Dedifferentiated amniotic fluid mesenchymal stem cell (primary cell): ENCODE results near the gene TUBGCP5.
"Not testable (repeated sequence)": the region's sequence is repeated elsewhere in the genome, so short reads cannot be mapped to it uniquely, and the experiment has no call there.

Source experiments
- DNase-seq: peaks from one replicate; pipeline ENCODE4 v3.0.0-alpha.2; 2016; ENCODE audit errors: extremely low spot score

Gene TUBGCP5

GRCh38 chr15:23039143-23039916, at the start of gene TUBGCP5:
Gene TUBGCP5, minus strand, starts transcription at chr15:23039569. Its CDS starts 26 bp downstream, at chr15:23039543.
- DNase-seq, result peak; percentile 97

DNA sequence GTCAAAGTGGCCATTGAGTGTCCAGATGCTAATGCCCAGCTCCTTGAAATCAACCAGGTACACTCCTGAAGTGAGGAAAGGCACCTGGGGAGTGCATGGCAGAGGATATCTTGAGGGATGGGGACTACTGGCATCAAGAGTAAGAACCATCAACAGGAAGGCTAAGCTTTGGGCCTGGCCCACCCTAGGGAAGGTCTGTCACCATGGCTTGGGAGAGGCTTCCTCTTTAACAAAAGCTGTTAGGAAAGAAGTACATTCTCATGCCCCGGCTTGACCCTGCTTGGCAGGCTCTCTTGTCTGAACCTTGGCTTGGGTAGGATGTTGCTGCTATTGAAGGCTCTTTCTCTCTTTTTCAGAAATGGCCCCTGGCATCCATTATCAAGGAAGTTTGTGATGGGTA, 43.7 kb upstream of the TUBGCP5 start:
- no peak for DNase-seq

DNA sequence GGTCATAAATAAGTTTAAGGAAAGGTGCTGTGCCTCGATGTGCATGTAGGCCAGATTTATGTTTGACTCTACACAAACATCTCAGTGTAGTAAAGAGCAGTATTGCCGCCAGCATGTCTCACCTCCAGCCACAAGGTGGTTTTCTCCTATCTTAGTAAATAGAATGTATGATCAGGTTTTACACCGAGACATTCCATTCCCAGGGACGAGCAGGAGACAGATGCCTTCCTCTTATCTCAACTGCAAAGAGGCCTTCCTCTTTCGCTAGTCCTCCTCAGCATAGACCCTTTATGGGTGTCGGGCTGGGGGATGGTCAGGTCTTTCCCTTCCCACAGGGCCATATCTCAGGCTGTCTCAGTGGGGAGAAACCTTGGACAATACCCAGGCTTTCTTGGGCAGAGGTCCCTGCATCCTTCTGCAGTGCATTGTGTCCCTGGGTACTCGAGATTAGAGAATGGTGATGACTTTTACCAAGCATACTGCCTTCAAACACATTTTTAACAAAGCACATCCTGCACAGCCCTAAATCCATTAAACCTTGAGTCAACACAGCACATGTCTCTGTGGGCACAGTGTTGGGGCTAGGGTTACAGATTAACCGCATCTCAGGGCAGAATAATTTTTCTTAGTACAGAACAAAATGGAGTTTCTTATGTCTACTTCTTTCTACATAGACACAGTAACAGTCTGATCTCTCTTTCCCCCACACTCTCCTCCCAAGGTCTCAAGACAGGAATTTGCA, 42.8 kb upstream of the TUBGCP5 start:
- DNase-seq, result not testable (repeated sequence)

GRCh38 chr15:23081271-23081670, 41.9 kb upstream of the TUBGCP5 start:
- no peak for DNase-seq

DNA sequence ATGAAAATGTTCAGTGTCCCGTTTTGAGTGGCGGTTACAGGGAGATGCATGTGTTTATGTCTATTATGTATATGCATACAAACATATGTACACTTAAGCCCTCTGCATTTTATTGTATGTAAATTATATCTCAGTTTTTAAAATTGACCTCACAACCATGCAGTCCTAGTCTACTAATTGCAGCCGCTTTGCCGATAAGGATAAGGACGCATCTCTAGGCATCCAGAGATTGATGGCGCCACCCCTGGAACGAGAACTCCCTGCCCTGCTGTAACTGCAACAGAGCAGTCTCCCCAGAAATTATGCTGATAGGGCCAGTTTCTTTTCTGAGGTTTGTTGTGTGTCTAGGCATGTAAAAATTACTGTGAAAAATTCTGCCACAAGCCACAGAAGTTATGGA, 40.4 kb upstream of the TUBGCP5 start:
- no peak for DNase-seq

GRCh38 chr15:23075927-23076326, 36.6 kb upstream of the TUBGCP5 start:
- no peak for DNase-seq

- DNase-seq, result no peak
Observed at GRCh38 chr15:23074684-23075083, 35.3 kb upstream of the TUBGCP5 start.

GRCh38 chr15:23073890-23074646, 34.7 kb upstream of the TUBGCP5 start:
- DNase-seq, result no peak

DNA sequence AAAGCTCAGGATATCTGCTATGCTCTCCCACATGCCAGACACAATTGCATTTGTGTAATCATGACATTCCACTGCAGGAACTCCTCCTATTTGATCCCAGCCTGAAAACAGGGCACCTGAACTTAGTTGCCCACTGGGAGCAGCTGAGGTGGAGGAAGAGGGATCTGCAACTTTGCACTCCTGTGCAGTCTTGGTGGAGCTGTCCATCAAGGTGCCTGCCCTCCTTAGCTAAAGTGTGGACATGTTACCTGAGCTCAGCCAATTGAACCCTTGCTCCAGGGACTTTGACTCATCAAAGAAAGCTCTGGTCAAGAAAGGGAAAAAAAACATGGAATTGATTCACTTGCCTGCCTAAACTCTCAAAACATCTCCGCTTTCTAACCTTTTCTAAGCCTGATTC, 33.3 kb upstream of the TUBGCP5 start:
- no peak for DNase-seq

DNA sequence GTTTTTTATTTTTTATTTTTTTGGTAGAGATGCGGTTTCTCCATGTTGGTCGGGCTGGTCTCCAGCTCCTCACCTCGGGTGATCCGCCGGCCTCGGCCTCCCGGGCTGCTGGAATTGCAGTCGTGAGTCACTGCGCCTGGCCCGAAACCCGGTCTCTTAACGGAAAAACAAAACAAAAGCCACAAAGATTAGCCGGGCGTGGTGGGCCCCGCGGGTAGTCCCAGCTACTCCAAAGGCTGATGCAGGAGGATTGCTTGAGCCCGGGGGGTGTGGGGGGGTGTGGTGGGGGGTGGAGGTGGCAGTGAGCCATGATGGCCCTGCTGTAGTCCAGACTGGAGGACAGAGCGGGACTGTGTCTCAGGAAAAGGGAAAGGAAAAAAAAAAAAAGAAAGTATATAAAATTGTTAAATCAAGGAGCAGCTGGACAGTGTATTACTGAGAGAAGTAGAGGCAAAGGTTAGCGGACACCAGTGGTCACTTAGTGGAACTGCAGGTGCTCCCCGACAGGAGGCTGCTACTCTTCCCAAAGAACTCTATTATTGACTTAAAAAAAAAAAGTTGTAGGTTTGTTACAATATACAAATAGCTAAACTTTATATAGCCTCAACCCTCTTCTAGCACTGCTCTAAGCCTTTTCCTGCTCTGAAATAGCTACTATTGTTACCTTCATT, 30.3 kb upstream of the TUBGCP5 start:
- no peak for DNase-seq

DNA sequence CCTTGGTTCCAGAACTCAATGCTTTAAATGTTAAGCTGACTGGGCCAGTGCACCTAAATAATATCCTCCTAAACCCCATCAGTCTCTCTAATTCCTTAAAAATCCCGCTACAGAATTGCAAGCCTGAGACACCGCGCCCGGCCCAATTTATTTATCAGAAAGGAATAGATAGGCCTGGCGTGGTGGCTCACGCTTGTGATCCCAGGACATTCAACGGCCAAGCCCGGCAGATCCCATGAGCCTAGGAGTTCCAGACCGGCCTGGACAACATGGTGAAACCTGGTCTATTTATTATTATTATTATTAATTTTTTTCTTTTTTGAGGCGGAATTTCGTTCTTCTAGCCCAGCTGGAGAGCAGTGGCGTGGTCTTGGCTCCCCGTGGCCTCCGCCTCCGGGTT, 28.0 kb upstream of the TUBGCP5 start:
- no peak for DNase-seq

DNA sequence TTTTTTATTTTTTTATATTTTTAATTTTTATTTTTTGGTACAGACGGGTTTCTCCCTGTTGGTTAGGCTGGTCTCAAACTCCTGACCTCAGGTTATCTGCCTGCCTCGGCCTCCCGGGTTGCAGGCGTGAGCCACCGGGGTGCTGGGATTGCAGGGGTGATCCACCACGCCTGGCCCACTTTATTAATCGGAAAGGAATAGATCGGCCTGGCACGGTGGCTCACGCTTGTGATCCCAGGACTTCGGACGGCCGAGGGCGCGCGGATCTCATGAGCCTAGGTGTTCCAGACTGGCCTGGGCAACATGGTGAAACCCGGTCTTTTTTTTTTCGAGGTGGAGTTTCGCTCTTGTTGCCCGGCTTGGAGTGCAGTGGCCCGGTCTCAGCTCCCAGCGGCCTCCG, 26.5 kb upstream of the TUBGCP5 start:
- DNase-seq, result no peak

GRCh38 chr15:23064156-23064555, 24.8 kb upstream of the TUBGCP5 start:
- DNase-seq, result no peak

- no peak for DNase-seq
Observed at GRCh38 chr15:23057707-23058106, 18.3 kb upstream of the TUBGCP5 start.

GRCh38 chr15:23055316-23055715, 15.9 kb upstream of the TUBGCP5 start:
- no peak for DNase-seq

GRCh38 chr15:23052522-23052921, 13.2 kb upstream of the TUBGCP5 start:
- no peak for DNase-seq

DNA sequence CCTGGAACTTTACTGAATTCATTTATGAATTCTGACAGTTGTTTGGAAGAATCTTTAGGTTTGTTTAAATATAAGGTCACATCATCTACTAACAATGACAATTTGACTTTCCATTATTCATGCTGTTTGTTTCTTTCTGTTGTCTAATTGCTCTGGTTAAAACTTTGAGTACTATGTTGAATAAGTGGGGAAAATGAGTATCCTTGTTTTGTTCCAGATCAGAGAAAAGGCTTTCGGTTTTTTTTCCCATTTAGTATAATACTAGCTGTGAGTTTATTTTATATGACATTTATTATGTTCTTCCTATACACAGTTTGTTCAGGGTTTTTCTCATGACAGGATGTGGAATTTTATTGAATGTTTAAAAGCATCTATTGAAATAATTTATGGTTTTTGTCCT, 11.3 kb upstream of the TUBGCP5 start:
- no peak for DNase-seq

- no peak for DNase-seq
Observed at GRCh38 chr15:23049984-23050628, 10.7 kb upstream of the TUBGCP5 start.

GRCh38 chr15:23048572-23049282, 9.4 kb upstream of the TUBGCP5 start:
- not testable (repeated sequence) for DNase-seq

DNA sequence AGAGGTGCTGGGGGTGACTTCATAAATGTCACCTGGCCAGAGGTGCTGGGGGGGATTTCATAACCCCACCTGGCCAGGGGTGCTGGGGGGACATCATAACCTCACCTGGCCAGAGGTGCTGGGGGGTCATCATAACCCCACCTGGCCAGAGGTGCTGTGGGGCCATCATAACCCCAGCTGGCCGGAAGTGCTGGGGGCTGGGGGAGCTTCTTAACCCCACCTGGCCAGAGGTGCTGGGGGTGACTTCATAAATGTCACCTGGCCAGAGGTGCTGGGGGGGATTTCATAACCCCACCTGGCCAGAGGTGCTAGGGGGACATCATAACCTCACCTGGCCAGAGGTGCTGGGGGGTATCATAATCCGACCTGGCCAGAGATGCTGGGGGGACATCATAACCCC, 4.6 kb upstream of the TUBGCP5 start:
- not testable (repeated sequence) for DNase-seq

DNA sequence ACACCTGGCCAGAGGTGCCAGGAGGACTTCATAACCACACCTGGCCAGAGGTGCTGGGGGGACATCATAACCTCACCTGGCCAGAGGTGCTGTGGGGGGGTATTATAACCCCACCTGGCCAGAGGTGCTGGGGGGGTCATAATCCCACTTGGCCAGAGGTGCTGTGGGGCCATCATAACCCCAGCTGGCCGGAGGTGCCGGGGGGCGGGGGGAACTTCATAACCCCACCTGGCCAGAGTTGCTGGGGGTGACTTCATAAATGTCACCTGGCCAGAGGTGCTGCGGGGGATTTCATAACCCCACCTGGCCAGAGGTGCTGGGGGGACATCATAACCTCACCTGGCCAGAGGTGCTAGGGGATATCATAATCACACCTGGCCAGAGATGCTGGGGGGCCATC, 4.2 kb upstream of the TUBGCP5 start:
- DNase-seq, result not testable (repeated sequence)
